Hepatocyte (in vitro differentiated cells): ENCODE measurements around the gene ASXL2. TPM values are rescaled to one million over a fixed set of nuclear protein-coding genes. Genes with fewer than 3 reads are reported as not detected.
"Not testable (repeated sequence)": the region's sequence is repeated elsewhere in the genome, so short reads cannot be mapped to it uniquely, and the experiment has no call there.

Experiments
- DNase-seq: peaks from one replicate; pipeline ENCODE4 v3.0.0-alpha.2; 2016; ENCODE audit warnings: low spot score
- H2AFZ ChIP-seq: fragments of 200-600 bp; sonication (generic); 2 replicates; pipeline ENCODE4 v1.6.0; 2016; ENCODE audit warnings: antibody characterized with exemption, mild to moderate bottlenecking
- H3K27ac ChIP-seq: fragments of 200-600 bp; sonication (generic); 2 replicates; pipeline ENCODE4 v1.5.1; 2016; ENCODE audit warnings: mild to moderate bottlenecking
- H3K27me3 ChIP-seq: fragments of 200-600 bp; sonication (generic); 2 replicates; pipeline ENCODE4 v1.6.1; 2016
- H3K36me3 ChIP-seq: fragments of 200-600 bp; sonication (generic); replicated peaks from 2 replicates; pipeline ENCODE4 v1.5.1; 2016; ENCODE audit warnings: low read depth; ENCODE audit not compliant: insufficient read depth
- H3K4me1 ChIP-seq: fragments of 200-600 bp; sonication (generic); 2 replicates; pipeline ENCODE4 v1.5.1; 2016; ENCODE audit warnings: mild to moderate bottlenecking, moderate library complexity; ENCODE audit not compliant: insufficient read depth
- H3K4me2 ChIP-seq: fragments of 200-600 bp; sonication (generic); 2 replicates; pipeline ENCODE4 v1.6.0; 2016
- H3K4me3 ChIP-seq: fragments of 200-600 bp; sonication (generic); 2 replicates; pipeline ENCODE4 v1.5.1; 2016; ENCODE audit warnings: mild to moderate bottlenecking
- H3K79me2 ChIP-seq: fragments of 200-600 bp; sonication (generic); 2 replicates; pipeline ENCODE4 v1.6.0; 2017; ENCODE audit warnings: mild to moderate bottlenecking
- H3K9me2 ChIP-seq: fragments of 200-600 bp; sonication (generic); replicated peaks from 2 replicates; pipeline ENCODE4 v1.6.0; 2017; ENCODE audit warnings: mild to moderate bottlenecking; ENCODE audit not compliant: insufficient read depth
- H3K9me3 ChIP-seq: fragments of 200-600 bp; sonication (generic); 2 replicates; pipeline ENCODE4 v1.5.1; 2016; ENCODE audit warnings: low read depth, mild to moderate bottlenecking
- H4K20me1 ChIP-seq: fragments of 200-600 bp; sonication (generic); 2 replicates; pipeline ENCODE4 v1.6.0; 2016; ENCODE audit warnings: mild to moderate bottlenecking; ENCODE audit not compliant: insufficient read depth, poor library complexity, severe bottlenecking
- CTCF ChIP-seq: fragments of 200-600 bp; sonication (generic); IDR thresholded peaks from 2 replicates; pipeline ENCODE4 v1.5.1; 2016; ENCODE audit warnings: antibody characterized with exemption, mild to moderate bottlenecking; ENCODE audit not compliant: poor library complexity
- EZH2 ChIP-seq: fragments of 200-600 bp; sonication (generic); IDR thresholded peaks from 2 replicates; pipeline ENCODE4 v1.6.1; 2016; ENCODE audit warnings: antibody characterized with exemption, mild to moderate bottlenecking, borderline replicate concordance
- EZH2phosphoT487 ChIP-seq: fragments of 200-600 bp; sonication (generic); IDR thresholded peaks from one replicate; pipeline ENCODE4 v1.6.1; 2018; ENCODE audit warnings: antibody characterized with exemption, mild to moderate bottlenecking, low read depth, moderate library complexity; ENCODE audit not compliant: unreplicated experiment, severe bottlenecking
- WGBS: methylation state at CpG from one replicate; pipeline ENCODE4 v1.1.6; 2016; ENCODE audit warnings: low lambda C conversion rate; ENCODE audit errors: missing lambda C conversion rate; 5-methylcytosine and 5-hydroxymethylcytosine counted together
- polyA plus RNA-seq: library from polyadenylated mRNA; unstranded; fragments of >200 nt; fragmentation: Nextera tagmentation; extraction: Ambion mirVana; gene quantifications from 2 replicates; pipeline ENCODE4 v1.2.1, GENCODE V29; 2016
- total RNA-seq: library from RNA; depleted of rRNA; stranded (reverse); fragments of >200 nt; gene quantifications from 2 replicates; pipeline ENCODE4 v1.2.3, GENCODE V29; 2014

ASXL2 gene
- total and polyA plus RNA-seq, 2 experiments from 2014 or later: 4.3 to 13.3 TPM

GRCh38 chr2:25903216-25903776 is 25.0 kb upstream of the ASXL2 start:
- no peak overlapping the region for H2AFZ ChIP-seq
- WGBS: 81% methylated on average over 5 of the region's 5 CpGs
- H3K9me3 ChIP-seq: no peaks in the 10 kb centered on the region
- no peak for DNase-seq
- no peaks in the 10 kb centered on the region for H4K20me1 ChIP-seq
- H3K27ac ChIP-seq: no peak overlapping the region
- H3K79me2 ChIP-seq: no peaks in the 10 kb centered on the region
- H3K36me3 ChIP-seq: no peaks in the 10 kb centered on the region
- TF ChIP-seq EZH2phosphoT487: no peak
- no peak for TF ChIP-seq EZH2
- no peak for TF ChIP-seq CTCF
- H3K4me2 ChIP-seq: no peak overlapping the region
- H3K9me2 ChIP-seq: no peaks in the 10 kb centered on the region
- H3K4me1 ChIP-seq: no peaks in the 10 kb centered on the region
- no peak overlapping the region for H3K4me3 ChIP-seq
- H3K27me3 ChIP-seq: no peaks in the 10 kb centered on the region

GRCh38 chr2:25899404-25899970 is 21.2 kb upstream of the ASXL2 start:
- no peak overlapping the region for H3K27ac ChIP-seq
- no peaks in the 10 kb centered on the region for H3K9me2 ChIP-seq
- no peaks in the 10 kb centered on the region for H3K27me3 ChIP-seq
- H2AFZ ChIP-seq: no peak overlapping the region
- no peak overlapping the region for H3K4me3 ChIP-seq
- no peaks in the 10 kb centered on the region for H3K79me2 ChIP-seq
- DNase-seq: no peak
- no peak overlapping the region for H3K4me2 ChIP-seq
- WGBS: 90% methylated on average over 11 of the region's 11 CpGs
- no peaks in the 10 kb centered on the region for H3K4me1 ChIP-seq
- no peaks in the 10 kb centered on the region for H3K9me3 ChIP-seq
- no peaks in the 10 kb centered on the region for H4K20me1 ChIP-seq
- no peaks in the 10 kb centered on the region for H3K36me3 ChIP-seq
- TF ChIP-seq CTCF: no peak
- no peak for TF ChIP-seq EZH2phosphoT487
- TF ChIP-seq EZH2: no peak

GRCh38 chr2:25897506-25897905 is 19.2 kb upstream of the ASXL2 start:
- TF ChIP-seq EZH2phosphoT487 (no peak), CTCF (no peak), EZH2 (no peak)
- H3K9me3 ChIP-seq: no peaks in the 10 kb centered on the region
- no peak overlapping the region for H2AFZ ChIP-seq
- 95% methylated on average over 4 of the region's 4 CpGs for WGBS
- H3K27me3 ChIP-seq: no peaks in the 10 kb centered on the region
- no peak overlapping the region for H3K4me2 ChIP-seq
- no peak for DNase-seq
- no peaks in the 10 kb centered on the region for H4K20me1 ChIP-seq
- no peaks in the 10 kb centered on the region for H3K9me2 ChIP-seq
- no peak overlapping the region for H3K4me3 ChIP-seq
- H3K4me1 ChIP-seq: no peaks in the 10 kb centered on the region
- H3K27ac ChIP-seq: no peak overlapping the region
- H3K79me2 ChIP-seq: no peaks in the 10 kb centered on the region
- H3K36me3 ChIP-seq: no peaks in the 10 kb centered on the region

- not testable (repeated sequence) for H3K79me2 ChIP-seq, H3K36me3 ChIP-seq, H3K9me3 ChIP-seq, H3K27me3 ChIP-seq, H3K4me3 ChIP-seq, H3K4me2 ChIP-seq, DNase-seq, H3K9me2 ChIP-seq, H3K4me1 ChIP-seq, H3K27ac ChIP-seq, H4K20me1 ChIP-seq, H2AFZ ChIP-seq
- WGBS: 90% methylated on average over 9 of the region's 9 CpGs
These were observed 18.0 kb upstream of the ASXL2 start for GRCh38 chr2:25896308-25896707.
